DMS153 treated with DMSO at 0.1 percent for 48 hours (cell line): Measurements from ENCODE around the gene STX18.

Source experiments
- DNase-seq: peaks from one replicate; lab custom pipeline; 2025; ENCODE audit not compliant: unreplicated experiment; lab: John Stamatoyannopoulos, UW

Gene STX18

DNA sequence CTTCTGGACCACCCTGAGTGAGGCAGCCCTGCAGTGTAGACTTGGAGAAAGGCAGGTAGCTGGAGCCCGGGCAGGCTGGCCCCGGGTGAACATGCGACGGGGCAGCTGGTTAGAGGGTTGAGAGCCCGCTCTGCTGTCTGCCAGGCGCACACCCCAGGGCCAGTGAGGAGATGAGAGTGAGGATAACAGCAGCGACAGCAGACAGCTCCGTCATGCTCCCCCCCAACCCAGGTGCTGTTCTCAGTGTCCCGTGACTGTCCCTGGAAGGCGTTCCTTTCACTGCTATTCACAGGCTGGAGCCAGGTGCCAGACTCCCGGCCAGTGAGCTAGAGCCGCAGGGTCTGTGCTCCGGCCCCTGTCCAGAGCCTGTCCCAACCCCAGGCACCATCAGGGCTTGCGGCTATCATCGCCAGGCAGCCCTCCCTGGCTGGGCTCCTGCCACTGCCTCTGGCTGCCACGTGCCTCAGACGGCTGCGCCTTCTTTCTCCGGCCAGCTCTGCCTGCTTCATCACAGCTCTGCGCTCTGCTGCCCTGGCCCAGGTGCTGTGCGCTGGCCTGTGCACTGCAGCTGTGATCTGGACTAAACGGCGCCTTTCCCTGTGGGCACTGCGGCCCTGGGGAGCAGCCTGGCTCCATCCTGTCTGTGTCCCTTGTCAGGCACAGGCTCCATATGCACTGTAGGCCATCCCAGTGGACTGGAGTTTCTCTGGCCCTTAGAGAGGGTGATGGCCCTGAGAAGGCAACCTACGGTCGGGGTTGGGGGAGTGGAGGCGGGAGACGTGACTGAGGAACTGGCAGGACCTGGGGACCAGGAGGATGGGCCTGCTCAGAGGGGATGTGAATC, 135.2 kb downstream of the STX18 start:
- DNase-seq = no peak

DNA sequence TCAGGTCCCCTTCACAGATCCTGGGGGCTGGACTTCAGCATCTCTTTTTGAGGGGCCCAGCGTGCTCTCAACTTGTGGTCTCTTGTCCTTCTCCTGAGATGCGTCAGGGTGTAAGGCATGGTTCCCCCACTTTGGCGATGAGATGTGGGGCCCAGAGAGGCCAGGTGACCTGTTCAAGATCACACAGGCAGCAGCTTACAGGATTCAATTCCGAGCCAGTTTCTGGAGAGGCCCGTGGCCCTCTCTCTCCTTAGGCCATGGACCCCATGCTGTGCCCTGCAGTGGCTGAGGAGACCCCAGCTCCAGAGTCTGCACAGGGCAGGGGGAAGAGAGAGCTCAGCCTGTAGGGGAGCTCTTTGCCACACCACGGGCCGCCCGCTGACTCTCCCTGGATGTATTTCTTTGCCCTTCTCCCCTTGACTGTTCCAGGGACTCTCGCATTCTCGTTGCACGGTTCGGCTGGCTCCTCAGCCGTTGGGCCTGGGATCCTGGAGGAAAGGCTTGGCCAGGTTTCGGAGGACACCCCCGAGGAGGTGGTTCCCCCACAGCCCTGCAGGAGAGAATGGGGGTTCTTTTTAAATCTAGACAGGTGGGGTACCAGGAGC, 136.4 kb downstream of the STX18 start:
- DNase-seq = no peak

DNA sequence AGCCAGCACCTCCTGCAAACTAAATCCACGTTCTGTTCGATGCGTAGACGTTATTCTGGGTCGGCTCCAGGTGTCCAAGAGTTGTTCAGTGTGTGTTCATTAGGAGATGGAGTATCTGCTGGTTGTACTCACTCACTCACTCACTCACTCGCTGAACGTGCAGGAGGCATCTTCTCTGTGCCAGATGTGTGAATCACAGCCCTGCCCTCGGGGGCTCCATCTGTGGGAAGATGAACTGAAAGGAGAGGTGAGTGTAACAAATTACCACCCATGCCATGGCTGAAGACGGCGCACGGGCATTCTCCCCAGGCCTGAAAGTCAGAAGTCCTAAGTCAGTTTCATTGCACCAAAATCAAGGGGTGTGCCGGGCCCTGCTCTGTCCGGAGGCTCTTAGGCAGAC, 138.9 kb downstream of the STX18 start:
- no peak for DNase-seq

DNA sequence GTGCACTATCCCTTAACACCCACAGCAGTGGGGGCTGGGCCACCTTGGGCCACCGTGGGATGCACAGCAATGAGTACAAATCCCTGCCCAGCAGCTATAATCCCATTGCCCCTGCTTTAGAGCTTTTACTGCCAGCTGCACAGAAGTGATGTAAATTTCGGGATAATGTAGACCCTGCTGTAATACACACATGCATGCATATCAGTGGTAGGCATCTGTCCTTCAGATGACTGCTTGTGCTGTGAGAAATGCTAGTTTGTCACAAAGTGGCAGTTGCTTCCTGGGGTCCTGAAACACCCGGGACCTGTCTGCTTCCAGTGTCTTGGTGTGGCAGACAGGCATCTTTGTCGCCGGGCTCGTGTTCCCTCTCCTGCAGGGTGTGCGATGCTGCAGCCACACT, 140.8 kb downstream of the STX18 start:
- DNase-seq = no peak

DNA sequence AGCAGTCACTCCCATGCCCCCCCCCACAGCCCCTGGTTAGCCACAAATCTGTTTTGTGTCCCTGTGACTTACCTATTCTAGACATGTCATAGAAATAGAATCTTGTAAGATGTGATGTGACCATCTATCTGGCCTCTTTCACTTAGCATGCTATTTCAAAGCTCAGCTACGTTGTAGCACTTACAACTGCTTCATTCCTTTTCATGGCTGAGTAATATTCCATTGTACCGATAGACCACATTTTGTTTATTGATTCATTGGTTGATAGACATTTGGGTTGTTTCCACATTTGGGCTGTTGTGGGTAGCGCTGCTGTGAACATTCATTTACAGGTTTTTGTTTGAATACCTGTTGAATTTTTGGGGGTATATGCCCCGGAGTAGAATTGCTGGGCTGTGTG, 143.4 kb downstream of the STX18 start:
- DNase-seq = no peak

DNA sequence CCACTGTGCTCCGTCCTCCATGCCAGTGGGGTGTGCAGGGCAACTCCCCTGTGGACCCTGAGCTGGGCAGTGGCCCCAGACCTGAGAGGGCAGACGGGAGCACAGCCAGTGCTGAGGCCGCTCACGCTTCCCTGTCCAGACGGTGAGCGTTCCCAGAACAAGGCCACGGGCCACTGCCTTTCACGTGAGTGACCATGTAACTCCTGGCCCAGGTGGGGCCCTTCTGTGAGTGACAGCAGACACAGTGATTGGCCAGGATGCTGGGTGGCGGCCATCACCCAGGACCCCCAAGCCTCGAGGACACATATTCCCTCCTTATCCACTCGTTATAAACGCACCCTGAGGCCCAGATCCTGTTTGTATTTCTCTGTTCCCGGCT, 144.4 kb downstream of the STX18 start:
- DNase-seq = no peak

DNA sequence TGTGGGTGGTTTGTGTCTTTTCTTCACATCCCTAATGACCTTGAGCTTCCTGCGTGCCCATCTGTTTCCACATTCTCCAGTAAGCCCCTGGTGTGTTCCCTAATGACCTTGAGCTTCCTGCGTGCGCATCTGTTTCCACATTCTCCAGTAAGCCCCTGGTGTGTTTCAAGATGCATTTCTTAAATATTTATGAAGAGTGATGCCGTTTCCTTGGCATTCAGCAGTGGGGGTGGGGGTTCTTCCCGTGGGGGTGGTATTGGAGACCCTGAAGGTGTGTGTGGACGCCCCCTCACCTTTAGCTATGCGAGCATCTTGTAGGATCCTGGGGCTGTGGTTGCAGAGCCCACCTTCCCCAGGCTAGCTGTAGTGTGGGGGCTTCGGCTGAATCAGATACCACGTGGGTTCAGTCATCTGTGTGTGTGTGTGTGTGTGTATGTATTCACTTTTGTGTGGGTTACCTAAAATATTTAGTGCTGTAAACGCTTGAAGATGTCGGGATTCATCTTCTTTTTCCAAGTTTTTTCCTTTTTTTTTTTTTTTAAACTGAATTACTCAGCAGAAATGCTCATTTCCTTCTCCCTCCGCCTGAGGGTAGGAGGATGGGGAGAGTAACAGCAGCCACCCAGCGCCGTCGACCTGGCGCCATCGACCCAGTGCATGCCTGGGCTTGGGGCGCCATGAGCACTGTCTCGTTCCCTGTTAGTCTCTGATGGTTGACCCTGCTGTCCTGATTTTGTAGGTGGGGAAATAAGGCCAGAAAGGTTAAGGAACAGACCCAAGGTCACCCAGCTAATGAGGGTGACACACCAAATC, 145.0 kb downstream of the STX18 start:
- DNase-seq = no peak

DNA sequence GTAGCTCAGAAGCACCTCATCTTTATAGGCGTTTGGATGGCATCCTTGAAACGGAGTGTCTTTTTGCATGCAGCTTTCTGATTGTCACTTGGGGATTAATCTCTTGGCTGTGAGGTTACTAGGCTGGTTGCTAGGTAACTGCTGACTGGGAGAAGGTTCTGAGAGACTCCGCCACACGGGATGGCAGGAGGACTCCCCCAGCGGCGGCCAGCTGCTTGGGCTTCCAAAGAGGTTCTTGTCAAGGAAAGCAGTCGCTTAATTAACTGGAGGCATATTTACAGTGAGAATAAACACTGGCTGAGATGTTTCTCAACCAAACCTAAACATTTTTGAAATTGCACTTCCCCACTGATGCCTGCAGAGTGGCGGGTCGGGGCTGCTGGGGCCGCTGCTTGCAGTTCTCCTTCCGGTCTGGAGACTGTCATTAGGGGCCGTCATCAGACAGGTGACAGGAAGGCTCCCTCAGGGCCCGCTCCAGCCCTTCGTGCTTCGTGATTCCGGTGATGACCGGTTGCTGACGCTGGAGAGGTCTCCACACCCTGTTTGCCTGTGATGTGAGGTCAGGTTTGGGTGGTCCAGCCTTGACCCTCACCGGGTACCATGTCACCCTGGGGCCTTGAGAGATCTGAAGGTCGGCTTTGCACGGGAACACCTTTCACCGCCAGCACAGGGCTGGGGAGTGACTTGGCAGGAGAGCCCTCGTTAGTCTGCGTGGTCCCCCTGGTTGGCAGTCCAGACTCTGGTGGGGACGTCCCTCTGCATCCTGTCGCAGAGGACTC, 145.8 kb downstream of the STX18 start:
- no peak for DNase-seq

DNA sequence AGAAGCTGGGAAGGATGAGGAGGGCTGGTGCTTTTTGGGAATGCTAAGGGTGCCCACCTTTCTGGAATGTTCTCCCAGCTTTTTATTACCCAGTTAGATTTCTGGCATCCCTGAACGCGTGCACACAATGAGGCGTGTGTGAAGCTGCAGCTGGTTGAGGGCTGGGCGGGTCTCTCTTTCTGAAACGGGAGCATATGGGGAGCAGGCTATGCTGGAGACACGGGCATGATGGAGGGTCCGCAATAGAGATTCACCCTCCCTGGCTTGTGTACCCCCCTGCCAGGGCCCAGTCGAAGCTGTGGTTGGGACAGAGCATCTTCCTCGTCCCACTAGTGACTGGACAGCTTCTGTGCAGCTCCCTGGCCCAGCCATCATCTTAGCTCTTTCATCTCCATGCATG, 146.5 kb downstream of the STX18 start:
- DNase-seq = no peak

DNA sequence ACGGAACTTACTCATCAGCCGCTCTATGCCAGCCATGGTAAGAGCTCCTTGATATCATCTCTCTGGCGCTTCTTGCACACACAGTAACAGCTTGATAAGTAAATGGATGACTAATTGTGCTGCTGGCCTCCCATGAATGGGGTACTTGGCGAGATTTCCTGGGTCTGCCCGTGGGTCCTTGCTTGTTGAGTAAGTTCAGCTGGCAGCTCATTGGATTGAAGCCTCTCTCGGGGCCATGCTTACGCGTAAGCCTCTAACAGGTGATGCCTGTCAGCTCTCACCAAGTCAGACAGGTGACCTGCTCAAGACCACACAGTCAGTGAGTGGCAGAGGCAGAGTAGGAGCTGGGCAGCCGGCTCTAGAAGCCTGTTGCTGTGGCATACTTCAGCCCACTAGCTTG, 147.2 kb downstream of the STX18 start:
- DNase-seq = no peak

DNA sequence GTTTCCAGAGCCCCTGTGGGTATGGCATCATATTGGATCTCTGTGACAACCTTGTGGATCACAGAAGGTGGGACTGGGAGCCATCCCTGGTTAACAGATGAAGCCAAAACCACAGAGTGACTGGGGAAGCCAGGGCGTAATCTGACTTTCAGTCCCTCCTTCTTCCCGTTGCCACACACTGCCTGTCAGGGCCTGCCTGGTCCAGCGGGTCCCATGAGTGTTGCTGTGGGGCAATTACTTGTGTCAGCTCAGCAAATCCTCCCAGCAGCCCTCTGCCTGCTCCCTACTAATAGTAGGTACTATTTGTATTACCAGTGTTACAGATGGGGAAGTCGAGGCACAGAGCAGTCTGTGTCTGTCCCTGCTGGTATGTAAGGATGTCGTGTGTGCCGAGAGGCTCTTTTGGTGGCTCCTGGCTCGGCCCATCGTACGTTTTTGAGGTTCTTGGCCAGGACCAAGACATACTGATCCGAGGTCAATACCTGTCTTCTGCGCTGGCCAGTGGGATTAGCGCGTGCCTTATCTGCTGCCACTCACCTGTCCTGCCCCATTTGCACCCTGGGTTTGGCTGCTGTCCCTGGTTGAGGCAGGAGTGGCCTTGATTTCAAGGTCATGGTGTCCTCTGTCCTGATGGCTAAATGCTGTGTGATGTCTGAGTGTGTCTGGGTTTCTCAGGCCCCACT, 149.2 kb downstream of the STX18 start:
- no peak for DNase-seq

DNA sequence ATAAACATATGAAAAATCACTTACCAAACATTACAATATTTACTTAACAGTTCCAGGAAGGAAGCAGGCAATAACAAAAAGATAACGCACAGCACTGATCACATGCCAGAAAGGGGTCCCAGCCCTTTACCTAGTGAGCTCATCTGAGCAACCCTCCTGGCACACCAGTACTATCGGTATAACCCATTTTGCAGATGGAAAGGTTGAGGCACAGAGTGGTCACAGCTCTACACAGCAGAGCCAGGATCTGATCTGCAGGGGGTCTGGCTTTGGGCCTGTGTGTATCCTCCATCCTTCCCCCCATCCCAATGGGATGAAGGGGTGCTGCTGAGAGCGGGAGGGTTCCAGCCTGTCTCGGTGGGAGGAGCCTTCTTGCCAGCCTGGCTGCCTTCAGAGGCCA, 150.0 kb downstream of the STX18 start:
- no peak for DNase-seq

DNA sequence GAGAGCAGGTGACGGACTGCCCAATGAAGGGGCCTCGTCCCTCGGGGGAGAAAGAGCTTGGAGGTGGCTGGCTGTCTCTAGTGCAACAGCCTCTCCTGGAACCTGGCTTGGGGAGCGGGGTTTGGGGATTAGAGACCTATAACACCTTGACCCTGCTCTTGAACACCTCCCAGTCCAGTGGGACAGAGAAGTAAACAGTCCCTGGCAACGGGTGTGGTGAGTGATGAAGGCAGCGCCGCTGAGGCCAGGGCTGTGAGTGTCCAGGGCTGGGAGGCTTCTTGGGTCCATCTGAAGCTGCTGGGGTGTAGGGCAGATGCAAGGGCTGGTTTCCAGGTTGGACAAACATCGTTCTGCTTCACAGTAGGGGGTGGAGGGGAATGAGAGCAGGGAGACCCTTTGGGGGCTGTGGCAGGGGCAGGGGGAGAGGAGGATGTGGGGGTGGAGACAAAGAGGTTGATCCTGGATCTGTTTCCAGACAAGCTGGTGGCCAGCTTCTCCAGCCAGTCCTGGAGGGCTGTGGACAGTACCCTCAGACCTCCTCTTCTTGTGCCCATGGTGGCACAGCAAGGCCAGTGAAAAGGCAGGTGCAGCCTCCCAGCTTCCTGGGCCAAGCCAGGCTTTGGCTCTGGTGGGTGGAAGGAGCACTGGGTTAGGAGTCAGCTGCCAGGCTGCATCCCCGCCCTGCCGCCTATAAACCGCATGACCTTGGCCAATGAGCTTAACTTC, 151.2 kb downstream of the STX18 start:
- no peak for DNase-seq

DNA sequence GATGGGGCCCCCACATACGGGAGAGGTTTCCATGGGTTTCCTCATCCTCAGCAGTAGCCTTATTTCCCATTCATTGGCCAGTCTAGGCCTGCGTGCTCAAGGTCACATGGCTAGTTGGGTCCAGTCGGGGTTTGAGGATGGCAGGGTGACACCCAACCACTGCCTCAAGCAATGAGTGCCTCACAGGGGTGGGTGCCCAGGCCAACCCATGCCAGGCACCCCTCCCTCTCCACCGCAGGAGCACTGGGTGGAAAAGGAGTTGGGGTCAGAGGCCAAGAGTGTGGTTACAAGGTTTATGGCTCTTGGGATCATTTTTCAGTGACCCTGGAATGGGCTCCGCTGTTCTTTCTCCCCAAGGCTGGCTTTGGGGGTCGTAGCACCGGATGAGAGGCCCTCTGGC, 151.8 kb downstream of the STX18 start:
- DNase-seq = no peak

DNA sequence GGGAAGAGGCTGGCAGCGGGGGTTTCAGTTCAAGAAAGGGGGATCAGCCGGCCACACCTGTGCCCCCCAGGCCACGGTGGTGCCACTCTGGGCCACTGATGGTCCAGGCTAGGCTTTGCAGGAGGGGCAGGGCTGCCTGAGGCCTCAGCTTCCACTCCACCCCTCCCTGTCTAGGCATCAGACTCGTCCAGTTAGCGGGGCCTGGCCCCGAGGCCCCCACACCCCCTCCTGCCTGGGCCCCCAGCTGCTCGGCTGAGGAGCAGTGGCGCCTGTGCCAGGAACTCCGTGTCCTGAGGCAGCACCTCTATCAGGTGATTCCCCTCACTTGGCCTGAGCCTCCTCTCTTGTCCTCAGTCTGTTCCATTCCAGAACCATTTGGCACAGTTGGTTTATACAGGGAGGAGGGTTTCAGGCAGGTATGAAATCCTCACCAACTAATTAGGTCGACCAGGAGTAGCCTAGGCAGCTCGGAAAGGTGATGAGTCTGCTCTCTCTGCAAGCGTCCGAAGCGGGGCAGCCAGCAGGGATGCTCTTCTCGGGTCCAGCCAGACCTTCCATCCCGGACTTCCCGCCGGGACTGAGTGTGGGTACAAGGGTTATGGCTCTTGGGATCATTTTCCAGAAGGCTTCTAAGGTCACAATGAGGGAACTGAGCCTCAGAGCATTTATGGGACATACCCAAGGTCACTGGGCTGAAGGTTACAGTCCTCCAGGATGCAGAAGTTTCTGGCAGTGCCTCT, 152.8 kb downstream of the STX18 start:
- no peak for DNase-seq

DNA sequence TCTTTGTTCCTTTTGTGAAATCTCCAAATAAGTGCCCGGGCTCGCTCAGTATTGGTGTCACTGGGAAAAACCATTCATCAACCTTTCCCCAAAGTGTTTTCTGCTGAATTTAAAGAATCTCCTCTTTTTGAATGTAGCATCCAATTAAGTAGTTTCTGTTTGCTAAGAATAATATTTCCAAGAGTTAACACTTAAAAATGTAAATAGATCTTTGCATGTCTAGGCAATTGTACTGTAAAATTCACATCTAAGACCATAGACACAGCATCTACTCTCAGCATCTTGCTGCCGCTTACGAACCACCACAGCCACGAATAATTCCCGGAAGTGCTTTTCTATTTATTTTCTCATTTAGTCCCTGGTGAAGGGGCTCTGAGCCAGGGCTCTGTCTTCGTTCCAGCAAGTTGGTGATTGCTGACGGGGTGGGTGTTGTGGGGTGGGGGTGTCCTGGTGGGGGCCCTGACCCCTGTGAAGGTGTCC, 153.5 kb downstream of the STX18 start:
- DNase-seq = peak; percentile 9

DNA sequence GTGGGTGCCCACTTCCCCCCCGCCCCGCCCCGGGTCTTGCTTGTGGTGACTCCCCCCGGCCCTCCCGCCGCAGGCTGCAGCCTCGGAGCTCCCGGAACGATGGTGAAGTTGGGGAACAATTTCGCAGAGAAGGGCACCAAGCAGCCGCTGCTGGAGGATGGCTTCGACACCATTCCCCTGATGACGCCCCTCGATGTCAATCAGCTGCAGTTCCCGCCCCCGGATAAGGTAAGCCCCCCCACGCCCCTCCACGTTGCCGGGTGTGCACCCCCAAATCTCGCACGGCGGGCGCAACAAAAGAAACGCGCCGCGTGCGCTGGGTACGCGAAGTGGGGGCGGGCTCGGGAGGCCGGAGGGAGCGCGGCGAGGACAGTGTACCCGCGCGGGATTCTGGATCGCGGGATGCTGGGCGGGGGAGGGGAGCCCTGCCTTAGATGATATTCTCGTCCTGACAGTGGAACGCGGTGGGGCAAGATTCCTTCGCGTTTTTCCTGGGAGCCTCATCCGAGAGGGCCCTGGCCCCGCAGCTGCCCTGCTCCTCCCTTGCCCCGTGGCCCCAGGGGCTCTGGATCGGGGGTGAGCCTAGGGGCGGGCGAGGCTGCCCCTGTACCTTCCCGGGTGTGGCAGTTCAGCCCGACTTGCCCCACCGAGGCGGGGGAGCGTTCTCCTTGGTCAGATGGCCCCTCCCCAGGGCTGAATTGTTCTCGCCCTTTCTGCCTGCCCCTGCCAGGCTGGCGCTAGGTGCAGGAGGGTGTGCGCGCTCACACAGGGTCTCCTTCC, 154.1 kb downstream of the STX18 start:
- no peak for DNase-seq

DNA sequence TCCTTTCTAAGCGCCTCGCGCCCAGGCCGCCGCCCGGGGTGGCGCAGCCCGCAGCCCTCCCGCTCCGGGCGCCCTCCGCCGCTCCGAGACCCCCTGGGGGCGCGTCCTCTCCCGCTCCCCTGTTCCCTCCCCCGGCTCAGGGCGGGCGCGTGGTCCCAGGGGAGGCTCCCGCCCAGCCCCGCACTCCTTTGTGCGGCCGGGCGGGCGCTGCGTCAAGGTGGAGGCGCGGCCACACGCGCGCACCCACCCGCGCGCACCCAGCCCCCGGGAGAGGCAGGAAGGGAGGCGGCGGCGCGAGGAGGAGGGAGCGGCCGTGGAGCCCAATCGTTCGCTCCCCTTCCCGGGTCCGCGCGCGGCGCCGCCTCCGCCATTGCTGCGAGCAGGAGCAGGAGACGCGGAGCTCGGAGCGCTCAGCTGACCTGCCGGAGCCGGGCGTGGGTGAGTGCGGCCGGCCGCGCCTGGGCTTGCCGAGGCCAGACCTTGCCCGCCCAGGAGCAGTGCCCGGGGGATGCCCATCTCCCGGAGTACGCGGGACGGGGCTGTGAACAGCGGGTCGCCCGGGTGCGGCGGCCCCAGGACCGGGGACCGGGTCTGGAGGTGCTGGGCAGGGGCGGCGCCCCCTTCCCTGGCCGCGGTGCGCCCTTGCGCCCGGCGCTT, 155.0 kb downstream of the STX18 start, which contains the start of gene NSG1:
Gene NSG1, plus strand, starts transcription at position 367 of the 657 bp plus-strand sequence. CDS start 528 bp downstream, outside the sequence.
- DNase-seq = no peak
